ENCODE data around the gene RELN.

The RELN gene

DNA sequence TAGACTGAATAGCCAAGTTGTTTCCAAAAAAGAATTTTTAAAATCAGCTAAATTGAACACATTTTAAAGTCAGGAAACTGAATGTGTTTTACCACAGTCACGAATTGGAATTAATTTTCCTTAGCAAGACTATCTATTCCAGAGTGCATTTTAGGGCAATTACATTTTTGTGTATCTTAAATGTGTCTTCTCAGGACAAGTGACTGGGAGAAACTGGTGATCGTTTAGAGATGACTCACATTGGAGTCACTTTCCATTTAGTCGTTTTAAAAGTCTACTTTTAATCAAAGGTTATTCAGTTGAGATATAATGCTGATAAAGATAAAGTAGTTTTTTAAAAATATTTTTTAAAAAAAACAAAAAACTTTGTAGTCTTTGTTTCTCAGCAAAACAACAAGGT, 351.7 kb downstream of the RELN start:
- DNase-seq (ENCODE audit: low read depth, low spot score): no peak

DNA sequence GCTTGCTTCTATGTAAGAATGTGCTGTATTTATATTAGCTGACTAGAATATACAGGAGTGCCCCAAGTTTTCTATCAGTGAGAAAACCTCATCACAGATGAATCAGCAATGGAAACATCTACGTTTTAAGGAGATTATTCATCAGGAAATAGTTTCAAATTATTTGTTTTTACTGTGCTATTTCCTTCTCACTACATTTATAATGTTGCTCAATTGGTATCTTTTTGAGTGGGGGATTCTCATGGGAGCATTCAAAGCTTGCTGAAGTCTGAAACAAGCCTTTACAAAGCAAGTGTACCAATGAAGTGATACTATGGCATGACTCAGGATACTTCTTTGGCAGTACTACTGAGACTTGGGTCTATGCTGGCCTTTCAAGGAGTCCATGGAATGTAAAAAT, 352.4 kb downstream of the RELN start:
- DNase-seq (ENCODE audit: low read depth, low spot score): peak; percentile 24

DNA sequence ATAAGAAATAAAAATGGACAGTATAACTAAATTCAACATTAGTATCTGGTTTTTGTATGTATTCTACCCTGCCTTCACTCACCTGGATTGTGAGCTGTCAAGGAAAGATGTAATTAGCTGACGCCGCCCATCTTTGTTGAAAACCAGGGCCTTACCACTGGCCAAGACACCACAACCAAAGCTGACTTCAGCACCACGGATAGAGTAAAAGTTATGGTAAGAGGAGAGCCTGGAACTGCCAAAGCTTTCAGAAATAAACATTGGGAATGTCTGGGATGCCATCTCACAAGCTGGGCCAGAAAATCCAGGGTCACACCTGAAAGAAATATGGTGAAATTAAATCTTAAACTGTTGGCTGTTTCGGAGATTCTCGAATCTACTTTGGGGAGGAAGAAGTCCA, 353.3 kb downstream of the RELN start:
- DNase-seq (ENCODE audit: low read depth, low spot score): no peak

DNA sequence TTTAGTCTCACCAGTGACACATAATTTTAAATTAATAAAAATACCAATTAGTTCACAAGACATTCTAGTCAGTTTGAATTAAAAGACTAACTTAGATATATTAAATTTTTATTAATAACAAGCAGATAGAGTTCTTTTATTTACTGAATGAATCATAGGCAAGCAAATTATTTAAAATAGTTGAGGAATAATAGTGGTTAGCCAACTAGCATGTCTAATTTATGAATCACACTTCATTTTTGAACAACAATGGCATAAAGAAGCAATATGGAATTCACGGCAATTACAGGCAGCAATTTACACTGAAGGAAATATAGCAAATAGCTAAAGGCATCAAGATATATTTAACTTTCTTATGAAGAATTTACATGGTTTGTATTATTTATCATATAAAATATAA, 356.5 kb downstream of the RELN start:
- no peak for DNase-seq (ENCODE audit: low read depth, low spot score)

DNA sequence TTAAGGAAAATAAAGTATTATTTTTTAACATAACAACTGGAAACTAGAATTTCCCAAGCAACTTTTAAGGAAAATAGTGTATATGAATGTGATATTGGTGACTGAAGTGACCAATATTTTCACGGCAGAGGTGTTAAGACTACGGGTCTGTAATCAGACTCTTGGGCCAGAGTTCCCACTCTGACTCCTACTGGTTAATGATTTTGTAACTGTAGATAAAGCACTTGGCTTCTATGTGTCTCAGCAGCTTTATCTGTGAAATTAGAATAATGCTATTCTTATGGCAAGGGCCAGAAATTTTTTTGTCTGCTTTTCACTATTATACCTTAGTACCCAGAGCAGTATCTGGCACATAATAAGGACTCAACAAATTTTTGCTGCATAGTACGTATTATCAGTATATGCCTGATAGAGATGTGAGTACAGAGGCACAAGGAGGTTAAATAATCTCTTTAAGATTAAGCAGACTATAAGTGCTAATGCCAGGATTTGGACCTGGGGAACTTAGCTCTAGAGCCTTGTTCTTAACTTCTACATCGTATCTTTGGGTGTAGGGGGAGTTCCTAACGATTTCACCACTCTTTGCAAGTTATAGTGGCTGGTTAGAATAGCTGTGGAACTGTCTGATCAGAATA, 357.3 kb downstream of the RELN start:
- no peak for DNase-seq (ENCODE audit: low read depth, low spot score)

DNA sequence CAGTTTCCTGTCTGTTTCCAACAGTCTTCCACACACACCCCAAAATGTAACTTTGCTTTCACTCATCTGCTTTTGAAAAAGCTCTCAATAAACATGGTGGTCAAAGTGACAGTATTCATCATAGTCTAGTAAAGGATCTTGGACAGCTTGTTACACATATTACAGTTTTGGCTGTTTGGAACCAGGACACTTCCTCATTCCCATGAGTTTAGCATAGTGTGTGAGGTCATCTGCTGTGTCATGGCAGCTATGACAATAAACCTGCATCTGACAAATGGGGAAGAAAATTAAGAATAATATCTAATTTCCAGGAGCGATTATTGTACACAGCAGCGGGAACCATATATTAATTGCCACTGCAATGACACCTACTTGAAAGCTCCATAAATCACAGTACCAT, 359.1 kb downstream of the RELN start:
- DNase-seq (ENCODE audit: low read depth, low spot score): no peak

DNA sequence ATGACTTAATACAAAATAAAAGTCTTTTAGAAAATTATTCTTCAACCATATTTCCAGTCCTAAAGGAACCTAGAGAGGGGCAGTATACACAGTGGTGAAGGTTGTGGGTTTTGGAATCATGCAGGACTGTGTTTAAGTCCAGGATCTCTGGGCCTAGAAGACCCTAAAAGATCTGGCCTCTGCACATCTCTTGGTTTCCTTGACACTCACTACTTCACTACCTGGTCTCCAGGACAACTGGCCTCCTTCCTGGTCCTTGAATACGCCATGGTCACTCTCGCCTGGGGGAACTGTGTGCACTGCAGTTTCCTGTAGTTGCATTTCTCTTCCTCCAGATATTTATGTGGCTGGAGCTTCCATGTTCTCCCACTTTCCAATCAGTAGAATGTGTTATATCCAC, 360.7 kb downstream of the RELN start:
- no peak for DNase-seq (ENCODE audit: low read depth, low spot score)

DNA sequence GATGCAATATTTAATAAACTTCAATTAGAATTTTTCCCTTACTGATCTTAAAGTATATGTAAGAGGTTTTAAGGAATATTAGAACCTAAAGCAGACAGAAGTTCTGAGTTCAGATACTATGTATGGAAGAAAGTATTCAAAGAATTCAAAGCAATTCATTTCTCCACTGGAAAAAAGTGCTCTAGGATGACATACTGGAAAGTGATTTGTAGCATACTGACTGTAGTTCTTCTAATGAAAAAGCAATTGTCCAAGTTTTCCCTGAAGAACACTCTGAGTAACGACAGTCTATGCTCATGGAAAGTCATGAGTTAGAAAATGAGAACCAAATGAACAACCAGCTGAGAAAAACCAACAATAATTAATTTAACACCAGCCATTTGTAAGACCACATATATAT, 362.7 kb downstream of the RELN start:
- DNase-seq (ENCODE audit: low read depth, low spot score): no peak

DNA sequence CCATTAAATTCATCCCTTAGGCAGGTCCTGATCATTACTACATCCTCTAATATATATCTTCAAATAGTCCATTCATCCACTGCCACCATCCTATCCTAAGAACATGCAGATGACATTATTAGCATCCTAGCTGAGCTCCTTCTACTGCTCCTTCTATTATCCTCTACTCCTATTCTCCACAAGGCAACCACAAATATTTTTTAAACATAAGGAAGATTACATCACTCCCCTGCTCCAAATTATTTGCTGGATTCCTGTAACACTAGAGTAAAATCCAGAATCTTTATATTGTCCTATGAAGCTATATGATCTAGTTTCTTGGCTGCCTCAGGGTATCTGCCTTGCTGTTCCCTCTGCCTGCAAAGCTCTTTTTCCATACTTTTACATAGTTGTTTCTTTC, 367.2 kb downstream of the RELN start:
- no peak for DNase-seq (ENCODE audit: low read depth, low spot score)

DNA sequence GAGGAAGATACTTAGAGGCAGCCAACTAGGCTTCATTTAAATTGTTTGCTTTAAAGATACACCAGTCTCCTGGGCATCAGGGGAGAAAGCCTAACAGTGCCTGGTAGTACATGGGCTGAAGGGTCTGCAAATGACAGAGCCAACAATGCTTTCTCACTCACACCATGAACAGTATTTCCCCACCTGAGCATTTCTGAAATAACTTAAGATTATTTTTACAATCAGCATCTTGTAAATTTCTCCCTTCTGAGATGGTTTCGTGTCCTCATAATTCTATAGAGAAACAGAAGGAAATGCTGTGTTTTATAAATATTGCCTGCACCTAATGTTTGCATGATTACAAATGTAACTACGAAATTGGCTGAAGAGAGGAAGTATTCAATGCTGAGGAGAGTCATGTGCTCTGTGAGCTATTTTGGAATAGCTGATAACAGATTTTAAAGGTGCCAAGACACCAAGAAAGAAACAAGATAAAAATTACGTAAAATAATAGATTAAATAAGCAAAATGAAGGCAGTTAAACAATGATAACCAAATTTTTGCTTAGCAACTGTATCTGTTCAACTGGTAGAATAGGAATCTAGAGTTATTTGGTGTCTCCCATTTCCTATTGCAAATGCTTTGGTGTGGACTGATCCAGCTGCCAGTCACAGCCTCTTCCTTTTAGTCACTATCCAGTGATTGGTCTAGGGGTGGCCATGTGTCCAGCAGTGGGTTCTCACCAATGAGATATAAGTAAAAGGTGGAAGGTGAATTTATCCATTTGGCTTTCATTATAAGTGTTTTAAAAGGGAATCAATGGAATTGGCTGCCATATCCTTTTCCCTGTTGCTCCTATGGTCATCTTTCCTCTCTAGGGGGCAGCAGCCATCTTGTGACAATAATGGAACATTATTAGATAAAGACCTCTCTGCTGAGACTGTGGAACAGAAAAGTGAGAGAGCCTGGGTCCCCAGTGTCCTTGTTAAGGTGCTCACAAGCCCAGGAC, 375.5 kb downstream of the RELN start:
- no peak for DNase-seq (ENCODE audit: low read depth, low spot score)

DNA sequence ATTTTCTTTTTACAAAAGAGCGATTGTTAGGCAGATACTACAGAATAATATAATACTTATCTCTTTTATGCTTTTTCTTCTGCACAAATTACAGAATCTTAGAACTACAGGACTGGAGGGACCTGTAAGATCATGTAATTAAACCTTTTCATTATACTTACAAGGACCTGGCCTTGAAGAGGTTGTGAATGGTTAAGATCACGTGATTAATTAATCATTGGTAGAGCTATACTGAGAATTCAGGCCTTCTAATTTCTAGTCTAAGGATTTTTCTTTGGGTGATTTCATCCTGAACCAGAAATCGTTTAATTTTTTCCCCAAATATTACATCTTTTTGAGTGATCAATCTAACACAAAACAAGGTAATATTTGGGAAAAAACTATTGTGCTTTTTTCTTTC, 379.7 kb downstream of the RELN start:
- no peak for DNase-seq (ENCODE audit: low read depth, low spot score)

DNA sequence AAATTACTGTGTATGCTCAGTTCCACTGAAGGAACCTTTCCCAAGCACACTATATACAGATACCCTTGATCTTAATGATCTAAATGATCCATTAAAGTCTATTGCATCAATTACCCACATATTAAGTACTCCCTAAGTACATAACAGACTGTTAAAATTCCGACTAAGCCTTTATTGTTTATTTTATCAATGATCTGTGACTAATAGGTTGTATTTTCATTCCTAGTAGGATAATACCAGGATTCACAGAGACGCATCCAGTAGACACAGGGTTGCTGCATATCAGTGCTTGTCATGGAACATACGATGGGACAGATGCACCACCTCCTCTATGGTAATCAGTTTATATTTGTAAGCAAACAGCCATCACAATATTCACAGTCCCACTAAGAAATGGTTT, 383.8 kb downstream of the RELN start:
- DNase-seq (ENCODE audit: low read depth, low spot score): no peak

DNA sequence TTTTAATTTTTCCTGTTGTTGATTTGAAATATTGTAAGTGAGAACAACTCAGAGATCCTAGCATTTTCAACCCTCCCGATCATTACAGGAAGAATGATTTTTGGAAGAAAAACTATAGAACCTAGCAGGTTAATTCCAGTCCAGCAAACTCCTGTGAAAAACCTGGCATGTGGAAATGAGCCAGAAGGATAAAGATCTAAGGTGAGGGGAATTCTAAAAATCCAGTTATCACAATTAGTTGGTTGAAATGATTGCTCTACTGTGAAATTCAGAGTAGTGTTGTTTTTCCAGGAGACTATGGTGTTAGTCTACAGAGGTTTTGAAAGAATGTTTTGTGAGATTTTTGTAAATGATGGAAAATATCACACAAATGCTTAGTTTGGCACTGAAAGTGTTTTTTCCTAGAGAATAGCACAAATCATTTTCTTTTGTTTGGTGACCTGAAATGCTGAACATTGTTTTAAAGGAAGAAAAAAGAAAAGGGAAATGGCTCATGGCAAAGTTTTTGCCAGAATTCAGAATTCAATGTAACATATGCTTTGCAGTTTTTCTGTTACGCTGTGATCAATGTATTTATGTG, 391.0 kb downstream of the RELN start:
- DNase-seq (ENCODE audit: low read depth, low spot score): no peak

DNA sequence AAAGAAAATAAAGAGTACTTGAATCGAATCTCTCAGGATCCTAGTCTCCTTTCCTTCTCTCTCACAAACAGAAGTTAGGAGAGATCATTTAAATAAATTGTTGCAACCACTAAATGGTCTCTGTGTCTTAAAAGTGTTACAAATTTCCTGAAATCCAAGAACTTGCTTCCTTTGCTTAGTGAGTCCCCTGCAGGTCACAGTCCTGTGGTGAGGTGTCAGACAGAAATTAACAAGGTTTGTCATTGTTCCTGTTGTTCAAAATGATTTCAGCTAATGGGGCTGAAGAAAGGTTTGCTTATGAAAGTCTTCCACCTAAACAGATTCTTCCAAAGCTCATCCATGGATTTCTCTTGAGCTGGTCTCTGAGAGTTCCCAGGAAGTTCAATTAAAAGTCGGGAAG, 391.9 kb downstream of the RELN start:
- DNase-seq (ENCODE audit: low read depth, low spot score): no peak

DNA sequence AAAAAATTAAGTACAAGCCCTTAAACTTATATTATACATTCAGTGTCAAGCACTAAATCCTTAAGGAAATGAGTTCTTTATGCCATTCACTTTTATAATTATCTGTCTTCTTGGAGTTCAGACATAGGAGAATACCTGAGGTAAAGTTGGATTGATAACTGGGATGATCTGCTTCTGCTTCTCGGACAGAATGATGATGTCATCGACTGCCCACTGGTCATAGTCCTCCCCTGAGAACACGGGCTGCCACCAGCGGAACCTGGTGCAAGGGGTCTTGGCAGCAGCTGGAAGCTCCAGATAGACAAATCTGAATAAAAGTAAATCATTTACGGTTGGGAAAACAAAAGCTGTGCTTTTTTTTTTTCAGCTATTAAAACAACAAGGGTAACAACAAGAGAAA, 395.3 kb downstream of the RELN start:
- no peak for DNase-seq (ENCODE audit: low read depth, low spot score)

DNA sequence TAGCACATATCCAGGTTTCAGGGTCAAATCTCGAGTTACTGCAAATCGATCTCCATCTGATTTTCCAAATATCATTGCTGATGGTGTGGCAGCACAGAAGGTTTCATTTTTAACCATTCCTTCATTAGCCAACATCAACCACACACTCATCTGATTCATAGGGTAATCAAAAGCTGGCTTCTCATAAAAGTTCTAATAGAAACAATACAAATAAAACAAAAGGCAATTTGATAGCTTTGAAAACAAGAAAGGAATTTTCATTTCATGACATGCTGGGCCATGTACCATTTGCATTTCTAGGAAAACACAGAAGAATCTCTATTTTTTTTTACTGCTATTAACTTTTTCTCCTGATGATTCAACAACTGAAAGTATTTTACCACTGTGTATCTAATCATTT, 395.8 kb downstream of the RELN start:
- no peak for DNase-seq (ENCODE audit: low read depth, low spot score)

DNA sequence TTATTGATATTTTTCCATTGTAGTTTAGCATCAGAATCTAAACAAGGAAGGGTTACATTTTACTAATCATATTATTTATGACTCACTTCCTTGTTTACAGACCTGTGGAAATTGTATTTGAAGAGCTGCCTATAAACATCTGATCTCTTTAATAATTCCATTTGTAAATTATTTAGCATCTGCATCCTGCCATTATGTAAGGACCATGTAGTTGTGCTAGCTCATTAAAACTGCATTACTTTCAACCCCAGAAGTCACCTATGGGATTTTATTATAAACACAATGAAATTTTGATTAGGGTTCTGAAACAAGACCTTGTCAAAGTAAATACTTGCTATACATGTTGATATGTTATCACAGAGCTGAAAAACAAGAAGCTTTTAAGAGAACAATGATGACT, 396.6 kb downstream of the RELN start:
- DNase-seq (ENCODE audit: low read depth, low spot score): no peak

DNA sequence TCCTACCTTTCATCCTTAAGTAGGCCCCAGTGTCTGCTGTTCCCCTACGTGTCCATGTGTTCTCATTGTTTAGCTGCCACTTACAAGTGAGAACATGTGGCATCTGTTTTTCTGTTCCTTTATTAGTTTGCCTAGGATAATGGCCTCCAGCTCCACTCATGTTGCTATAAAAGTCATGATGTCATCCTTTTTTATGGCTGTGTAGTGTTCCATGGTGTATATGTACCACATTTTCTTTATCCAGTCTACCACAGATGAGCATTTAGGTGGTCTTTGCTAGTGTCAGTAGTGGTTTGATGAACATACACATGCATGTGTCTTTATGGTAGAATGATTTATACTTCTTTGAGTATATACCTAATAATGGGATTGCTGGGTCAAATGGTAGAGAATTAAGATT, 397.3 kb downstream of the RELN start:
- no peak for DNase-seq (ENCODE audit: low read depth, low spot score)

DNA sequence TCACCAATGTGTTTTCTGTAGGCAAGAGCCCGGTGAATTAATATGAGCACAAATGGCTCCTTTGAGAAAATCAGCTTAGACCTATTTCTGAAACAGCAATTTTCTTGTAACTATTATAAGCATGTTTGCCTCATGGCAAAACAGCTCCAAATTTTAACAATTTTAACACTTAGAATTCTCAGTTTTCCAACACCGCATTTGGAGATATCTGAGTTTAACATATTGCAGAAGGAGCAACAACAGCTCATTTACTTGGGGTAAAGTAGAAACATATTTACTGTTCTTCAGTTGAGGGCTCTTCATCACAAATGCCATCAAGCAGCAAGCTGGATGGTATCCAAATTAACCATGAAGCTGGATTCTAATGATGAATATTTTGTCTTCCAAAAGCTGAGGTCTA, 409.4 kb downstream of the RELN start:
- DNase-seq (ENCODE audit: low read depth, low spot score): no peak

DNA sequence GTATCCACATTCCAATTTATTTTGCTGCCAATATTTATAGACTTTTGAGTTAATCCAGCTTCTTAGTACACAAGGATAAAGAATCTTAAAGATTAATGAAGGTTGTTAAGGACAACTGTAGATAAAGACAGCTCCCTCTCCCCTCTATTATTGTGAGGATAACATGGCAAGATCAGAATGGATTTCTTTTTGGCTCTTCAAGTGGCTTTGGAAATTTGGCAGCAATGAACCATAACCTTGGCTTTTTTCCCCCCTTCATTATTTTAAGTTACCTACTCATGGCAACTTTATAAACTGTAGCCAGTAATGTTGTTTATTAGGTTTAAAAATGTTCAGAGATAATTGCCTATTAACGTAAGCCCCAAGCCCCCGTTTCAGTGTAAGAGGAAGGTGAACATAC, 412.4 kb downstream of the RELN start:
- no peak for DNase-seq (ENCODE audit: low read depth, low spot score)

DNA sequence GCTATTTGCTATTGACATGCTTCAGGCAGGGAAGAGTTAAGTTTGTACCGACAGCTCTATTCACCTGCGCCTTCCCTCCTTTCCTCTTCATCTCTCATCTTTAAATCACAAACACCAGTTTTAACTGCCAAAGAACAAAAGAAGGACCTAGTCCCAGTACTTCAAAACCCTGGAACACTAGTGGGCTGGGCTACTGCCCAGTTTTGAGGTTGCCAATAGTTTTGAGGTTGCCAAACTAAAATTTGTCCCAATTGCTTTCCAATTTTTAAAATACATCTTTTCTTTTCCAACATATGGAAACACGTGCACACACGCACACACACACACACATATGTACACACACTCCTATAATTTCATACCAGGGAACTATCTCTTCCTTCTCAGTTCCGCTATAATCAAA, 412.8 kb downstream of the RELN start:
- DNase-seq (ENCODE audit: low read depth, low spot score): no peak

DNA sequence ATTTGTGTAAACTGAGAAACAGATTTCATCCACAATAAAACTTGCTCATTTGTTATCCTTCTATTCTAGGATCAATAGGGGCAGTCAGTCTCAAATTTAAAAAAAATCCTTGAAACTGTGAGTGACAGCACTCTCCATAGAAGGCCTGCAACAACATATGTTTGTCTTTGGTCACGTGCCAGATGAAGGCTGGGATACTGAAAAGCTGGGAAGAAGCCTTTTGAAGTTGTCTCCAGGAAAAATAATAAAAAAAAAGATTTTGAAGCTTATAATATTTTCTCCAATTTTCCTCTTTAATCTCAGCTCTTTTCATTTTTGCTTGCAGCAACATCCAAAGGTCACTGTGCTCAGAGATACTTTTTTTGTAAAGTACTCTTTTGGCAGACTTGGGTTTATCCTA, 414.9 kb downstream of the RELN start:
- no peak for DNase-seq (ENCODE audit: low read depth, low spot score)

DNA sequence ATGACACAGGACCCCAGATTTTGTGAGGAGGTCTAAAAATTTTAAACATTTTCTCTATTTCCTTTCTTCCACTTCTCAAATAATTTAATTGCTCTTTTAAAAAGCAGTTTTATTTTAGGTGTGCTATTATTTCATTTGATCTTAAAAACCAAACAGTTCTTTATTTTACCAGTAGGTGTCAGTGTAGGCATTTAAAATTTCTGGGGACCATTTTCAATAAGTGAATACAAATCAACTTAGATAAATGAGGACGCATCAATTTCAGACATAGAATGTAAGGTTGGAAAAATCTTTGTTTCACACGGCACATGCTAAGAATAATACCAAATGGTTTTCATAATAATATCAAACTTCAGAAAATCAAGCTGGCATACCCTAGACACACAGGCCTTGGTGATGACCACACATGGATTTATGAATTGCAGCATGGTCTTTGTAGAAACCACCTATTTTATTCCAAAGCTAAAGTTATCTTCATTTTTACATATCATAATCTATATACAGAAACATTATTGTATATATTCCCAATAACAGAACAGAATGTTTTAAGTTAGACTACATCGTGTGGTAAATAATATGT, 415.9 kb downstream of the RELN start:
- DNase-seq (ENCODE audit: low read depth, low spot score): peak; percentile 23
